ENCODE data around the gene NUBPL. TPM values are rescaled to one million over a fixed set of nuclear protein-coding genes. Genes with fewer than 3 reads are reported as not detected.
A peak's percentile ranks its signal among the peaks of the same experiment; 100 is the strongest.

The NUBPL gene
- total RNA-seq, 1 experiment from 2014 or later: 50.2 TPM

- no peak overlapping the region for H3K4me2 ChIP-seq (ENCODE audit: low read depth, low read length, poor library complexity, severe bottlenecking)
- no peaks in the 10 kb centered on the region for H3K79me2 ChIP-seq (ENCODE audit: low read length)
- peaks cover 4% of the 10 kb centered on the region for H3K4me1 ChIP-seq (ENCODE audit: low read length)
- no peaks in the 10 kb centered on the region for H3K9me2 ChIP-seq (replicated peaks; ENCODE audit: insufficient read depth, low read length)
- no peak for DNase-seq
- no peaks in the 10 kb centered on the region for H3K36me3 ChIP-seq (ENCODE audit: insufficient read depth, low read length)
- no peak overlapping the region for H3K9ac ChIP-seq (ENCODE audit: low read length)
- peak overlapping the region; percentile 69; the same call in 1 of the 2 replicates for H2AFZ ChIP-seq (ENCODE audit: low read length)
- no peaks in the 10 kb centered on the region for H3K27me3 ChIP-seq (ENCODE audit: low read length)
- H3K4me3 ChIP-seq (ENCODE audit: low read length): no peak overlapping the region
- no peak overlapping the region for H3K27ac ChIP-seq (ENCODE audit: low read length)
- H4K20me1 ChIP-seq (ENCODE audit: insufficient read depth, low read depth, low read length): no peaks in the 10 kb centered on the region
- no peaks in the 10 kb centered on the region for H3K9me3 ChIP-seq (ENCODE audit: low read length)
These were observed 16.4 kb upstream of the NUBPL start for GRCh38 chr14:31544816-31545215.

- DNase-seq: no peak
- Histone ChIP-seq H3K36me3 (ENCODE audit: insufficient read depth, low read length) (no peaks in the 10 kb centered on the region), H4K20me1 (ENCODE audit: insufficient read depth, low read depth, low read length) (no peaks in the 10 kb centered on the region), H3K4me1 (ENCODE audit: low read length) (peaks cover 4% of the 10 kb centered on the region), H3K4me2 (ENCODE audit: low read depth, low read length, poor library complexity, severe bottlenecking) (no peak overlapping the region), H3K27me3 (ENCODE audit: low read length) (no peaks in the 10 kb centered on the region), H3K27ac (ENCODE audit: low read length) (no peak overlapping the region), H3K9me3 (ENCODE audit: low read length) (no peaks in the 10 kb centered on the region), H3K9ac (ENCODE audit: low read length) (no peak overlapping the region), H3K9me2 (replicated peaks; ENCODE audit: insufficient read depth, low read length) (no peaks in the 10 kb centered on the region), H3K4me3 (ENCODE audit: low read length) (no peak overlapping the region), H2AFZ (ENCODE audit: low read length) (no peak overlapping the region), H3K79me2 (ENCODE audit: low read length) (no peaks in the 10 kb centered on the region)
These were observed 15.9 kb upstream of the NUBPL start for GRCh38 chr14:31545328-31545727.

- H2AFZ ChIP-seq (ENCODE audit: low read length): no peak overlapping the region
- H3K27ac ChIP-seq (ENCODE audit: low read length): no peak overlapping the region
- no peaks in the 10 kb centered on the region for H4K20me1 ChIP-seq (ENCODE audit: insufficient read depth, low read depth, low read length)
- H3K4me2 ChIP-seq (ENCODE audit: low read depth, low read length, poor library complexity, severe bottlenecking): no peak overlapping the region
- no peaks in the 10 kb centered on the region for H3K27me3 ChIP-seq (ENCODE audit: low read length)
- H3K36me3 ChIP-seq (ENCODE audit: insufficient read depth, low read length): no peaks in the 10 kb centered on the region
- H3K9me2 ChIP-seq (replicated peaks; ENCODE audit: insufficient read depth, low read length): no peaks in the 10 kb centered on the region
- no peaks in the 10 kb centered on the region for H3K9me3 ChIP-seq (ENCODE audit: low read length)
- H3K4me1 ChIP-seq (ENCODE audit: low read length): peaks cover 6% of the 10 kb centered on the region
- DNase-seq: no peak
- no peak overlapping the region for H3K9ac ChIP-seq (ENCODE audit: low read length)
- H3K79me2 ChIP-seq (ENCODE audit: low read length): no peaks in the 10 kb centered on the region
- no peak overlapping the region for H3K4me3 ChIP-seq (ENCODE audit: low read length)
These were observed 11.4 kb upstream of the NUBPL start for GRCh38 chr14:31549817-31550216.

GRCh38 chr14:31550589-31550988 lies 10.6 kb upstream of the NUBPL start:
- no peak for DNase-seq
- no peaks in the 10 kb centered on the region for H3K79me2 ChIP-seq (ENCODE audit: low read length)
- H3K4me2 ChIP-seq (ENCODE audit: low read depth, low read length, poor library complexity, severe bottlenecking): no peak overlapping the region
- no peak overlapping the region for H2AFZ ChIP-seq (ENCODE audit: low read length)
- H4K20me1 ChIP-seq (ENCODE audit: insufficient read depth, low read depth, low read length): no peaks in the 10 kb centered on the region
- H3K4me3 ChIP-seq (ENCODE audit: low read length): no peak overlapping the region
- H3K36me3 ChIP-seq (ENCODE audit: insufficient read depth, low read length): no peaks in the 10 kb centered on the region
- H3K27ac ChIP-seq (ENCODE audit: low read length): no peak overlapping the region
- H3K4me1 ChIP-seq (ENCODE audit: low read length): peaks cover 6% of the 10 kb centered on the region
- H3K27me3 ChIP-seq (ENCODE audit: low read length): no peaks in the 10 kb centered on the region
- H3K9me3 ChIP-seq (ENCODE audit: low read length): no peaks in the 10 kb centered on the region
- no peak overlapping the region for H3K9ac ChIP-seq (ENCODE audit: low read length)
- no peaks in the 10 kb centered on the region for H3K9me2 ChIP-seq (replicated peaks; ENCODE audit: insufficient read depth, low read length)

DNA sequence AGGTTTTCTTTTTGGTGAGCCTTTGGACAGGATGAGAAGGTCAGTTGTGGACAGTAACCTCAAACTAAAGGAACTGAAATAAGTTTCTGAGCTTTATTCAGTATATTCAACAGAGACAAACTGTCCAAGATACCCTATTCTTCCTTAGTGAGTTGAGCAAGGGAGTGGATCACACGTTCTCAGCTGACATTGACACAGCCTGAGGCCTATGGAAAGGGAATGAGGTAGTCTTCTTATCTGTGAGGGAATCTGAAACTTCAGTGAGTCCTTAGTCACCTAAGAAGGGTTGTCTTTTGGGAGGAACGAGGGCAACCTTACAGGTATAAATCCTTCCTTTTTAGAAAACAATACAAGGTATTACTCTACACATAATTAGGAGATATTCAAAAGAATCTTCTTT lies 5.0 kb upstream of the NUBPL start:
- no peak overlapping the region for H3K4me3 ChIP-seq (ENCODE audit: low read length)
- H3K4me2 ChIP-seq (ENCODE audit: low read depth, low read length, poor library complexity, severe bottlenecking): no peak overlapping the region
- H3K36me3 ChIP-seq (ENCODE audit: insufficient read depth, low read length): no peaks in the 10 kb centered on the region
- no peaks in the 10 kb centered on the region for H3K79me2 ChIP-seq (ENCODE audit: low read length)
- H3K27ac ChIP-seq (ENCODE audit: low read length): no peak overlapping the region
- no peaks in the 10 kb centered on the region for H4K20me1 ChIP-seq (ENCODE audit: insufficient read depth, low read depth, low read length)
- H3K4me1 ChIP-seq (ENCODE audit: low read length): peaks cover 15% of the 10 kb centered on the region
- no peak overlapping the region for H2AFZ ChIP-seq (ENCODE audit: low read length)
- no peak for DNase-seq
- H3K9me3 ChIP-seq (ENCODE audit: low read length): no peaks in the 10 kb centered on the region
- H3K9me2 ChIP-seq (replicated peaks; ENCODE audit: insufficient read depth, low read length): no peaks in the 10 kb centered on the region
- H3K9ac ChIP-seq (ENCODE audit: low read length): no peak overlapping the region
- no peaks in the 10 kb centered on the region for H3K27me3 ChIP-seq (ENCODE audit: low read length)

- Histone ChIP-seq H3K4me3 (ENCODE audit: low read length) (no peak overlapping the region), H3K27me3 (ENCODE audit: low read length) (no peaks in the 10 kb centered on the region), H3K27ac (ENCODE audit: low read length) (no peak overlapping the region), H4K20me1 (ENCODE audit: insufficient read depth, low read depth, low read length) (no peaks in the 10 kb centered on the region), H3K9ac (ENCODE audit: low read length) (no peak overlapping the region), H3K9me3 (ENCODE audit: low read length) (no peaks in the 10 kb centered on the region), H3K4me1 (ENCODE audit: low read length) (peaks cover 28% of the 10 kb centered on the region), H3K79me2 (ENCODE audit: low read length) (peaks cover 25% of the 10 kb centered on the region), H3K36me3 (ENCODE audit: insufficient read depth, low read length) (no peaks in the 10 kb centered on the region), H3K4me2 (ENCODE audit: low read depth, low read length, poor library complexity, severe bottlenecking) (peak overlapping the region; percentile 82), H3K9me2 (replicated peaks; ENCODE audit: insufficient read depth, low read length) (no peaks in the 10 kb centered on the region), H2AFZ (ENCODE audit: low read length) (peak overlapping the region; percentile 78)
- no peak for DNase-seq
These were observed 1.3 kb upstream of the NUBPL start for GRCh38 chr14:31559939-31560338.

DNA sequence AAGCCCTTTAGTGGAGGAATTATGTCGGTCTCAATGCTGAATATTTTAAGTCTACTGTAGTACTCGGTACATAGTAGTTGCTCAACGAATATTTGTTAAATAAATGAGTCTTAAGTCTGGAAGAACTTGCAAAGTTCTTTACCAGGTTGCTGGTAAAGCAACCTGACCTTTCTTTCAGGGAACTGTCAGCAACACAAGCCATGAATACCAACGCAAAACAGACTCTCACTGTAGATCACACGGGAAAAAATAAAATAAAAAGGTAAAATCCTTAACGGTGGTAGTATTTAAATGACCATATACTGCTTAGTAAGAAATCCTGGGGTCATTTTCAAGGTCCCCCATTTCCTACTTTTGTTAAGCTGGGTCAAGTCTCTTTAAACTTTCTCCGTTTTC lies 447 bp upstream of the NUBPL start:
- Histone ChIP-seq H3K36me3 (ENCODE audit: insufficient read depth, low read length) (0 out of 2 replicates have a peak, but pooled peaks cover 7% of the 10 kb centered on the region), H3K27me3 (ENCODE audit: low read length) (no peaks in the 10 kb centered on the region), H3K4me3 (ENCODE audit: low read length) (peak overlapping the region; percentile 74), H4K20me1 (ENCODE audit: insufficient read depth, low read depth, low read length) (no peaks in the 10 kb centered on the region), H3K9me3 (ENCODE audit: low read length) (no peaks in the 10 kb centered on the region), H3K79me2 (ENCODE audit: low read length) (peaks cover 25% of the 10 kb centered on the region), H3K9ac (ENCODE audit: low read length) (peak overlapping the region; percentile 75), H2AFZ (ENCODE audit: low read length) (peak overlapping the region; percentile 78), H3K4me2 (ENCODE audit: low read depth, low read length, poor library complexity, severe bottlenecking) (peak overlapping the region; percentile 82), H3K27ac (ENCODE audit: low read length) (peak overlapping the region; percentile 17; the same call in 1 of the 2 replicates), H3K9me2 (replicated peaks; ENCODE audit: insufficient read depth, low read length) (no peaks in the 10 kb centered on the region), H3K4me1 (ENCODE audit: low read length) (peaks cover 33% of the 10 kb centered on the region)
- DNase-seq: peak; percentile 47

DNA sequence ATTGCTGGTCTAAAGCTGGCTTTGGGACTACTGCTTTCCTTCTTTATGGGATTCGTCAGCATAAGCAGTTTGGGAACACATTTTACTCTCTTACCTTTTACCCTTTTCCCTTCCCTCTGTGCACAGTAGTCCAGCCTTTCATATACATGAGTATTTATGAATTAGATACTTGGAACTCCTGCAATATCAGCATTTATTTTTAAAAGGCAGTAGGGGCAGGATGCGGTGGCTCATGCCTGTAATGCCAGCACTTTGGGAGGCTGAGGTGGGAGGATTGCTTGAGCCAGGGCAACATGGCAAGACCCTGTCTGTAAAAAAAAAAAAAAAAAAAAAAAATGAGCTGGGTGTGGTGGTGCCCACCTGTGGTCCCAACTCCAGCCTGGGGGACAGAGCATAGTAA lies 3.0 kb downstream of the NUBPL start:
- Histone ChIP-seq H3K36me3 (ENCODE audit: insufficient read depth, low read length) (peaks cover 12% of the 10 kb centered on the region), H3K4me3 (ENCODE audit: low read length) (no peak overlapping the region), H4K20me1 (ENCODE audit: insufficient read depth, low read depth, low read length) (no peaks in the 10 kb centered on the region), H3K9ac (ENCODE audit: low read length) (no peak overlapping the region), H3K9me3 (ENCODE audit: low read length) (no peaks in the 10 kb centered on the region), H3K4me1 (ENCODE audit: low read length) (peaks cover 33% of the 10 kb centered on the region), H2AFZ (ENCODE audit: low read length) (no peak overlapping the region), H3K9me2 (replicated peaks; ENCODE audit: insufficient read depth, low read length) (no peaks in the 10 kb centered on the region), H3K27ac (ENCODE audit: low read length) (no peak overlapping the region), H3K79me2 (ENCODE audit: low read length) (peaks cover 43% of the 10 kb centered on the region), H3K4me2 (ENCODE audit: low read depth, low read length, poor library complexity, severe bottlenecking) (peak overlapping the region; percentile 82), H3K27me3 (ENCODE audit: low read length) (no peaks in the 10 kb centered on the region)
- DNase-seq: no peak

DNA sequence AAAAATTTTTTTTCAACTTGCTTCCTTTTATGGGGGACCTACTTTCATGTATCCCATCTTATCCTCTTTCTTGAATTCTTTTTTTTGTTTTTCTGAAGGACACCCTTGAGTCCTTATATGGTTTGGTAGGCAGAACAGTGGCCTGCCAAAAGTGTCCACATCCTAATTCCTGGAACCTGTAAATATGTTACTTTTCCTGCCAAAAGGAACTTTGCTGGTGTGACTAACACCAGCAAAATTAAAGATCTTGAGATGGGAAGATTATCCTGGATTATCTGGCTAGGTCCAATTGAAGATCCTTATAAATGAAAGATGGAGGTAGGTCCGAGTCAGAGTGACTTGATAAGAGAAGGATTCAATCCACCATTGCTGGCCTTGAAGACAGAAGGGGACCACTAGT lies 5.3 kb downstream of the NUBPL start:
- peaks cover 16% of the 10 kb centered on the region for H3K36me3 ChIP-seq (ENCODE audit: insufficient read depth, low read length)
- H3K4me2 ChIP-seq (ENCODE audit: low read depth, low read length, poor library complexity, severe bottlenecking): no peak overlapping the region
- no peak overlapping the region for H2AFZ ChIP-seq (ENCODE audit: low read length)
- no peak overlapping the region for H3K9ac ChIP-seq (ENCODE audit: low read length)
- no peaks in the 10 kb centered on the region for H3K9me3 ChIP-seq (ENCODE audit: low read length)
- H4K20me1 ChIP-seq (ENCODE audit: insufficient read depth, low read depth, low read length): no peaks in the 10 kb centered on the region
- no peak for DNase-seq
- no peaks in the 10 kb centered on the region for H3K9me2 ChIP-seq (replicated peaks; ENCODE audit: insufficient read depth, low read length)
- H3K27ac ChIP-seq (ENCODE audit: low read length): no peak overlapping the region
- peaks cover 24% of the 10 kb centered on the region for H3K4me1 ChIP-seq (ENCODE audit: low read length)
- no peaks in the 10 kb centered on the region for H3K27me3 ChIP-seq (ENCODE audit: low read length)
- peaks cover 56% of the 10 kb centered on the region for H3K79me2 ChIP-seq (ENCODE audit: low read length)
- no peak overlapping the region for H3K4me3 ChIP-seq (ENCODE audit: low read length)
